HepG2 (cell line): Measurements from ENCODE around the gene HHEX.

ENCODE experiments used
- CHCHD3 ChIP-seq: sonication (generic); formaldehyde crosslinking; IDR thresholded peaks from 2 replicates; pipeline ENCODE4 v1.8.0; 2022; ENCODE audit warnings: mild to moderate bottlenecking, missing genetic modification reagents, moderate library complexity
- CTCF ChIP-seq: sonication (generic); formaldehyde crosslinking; IDR thresholded peaks from 2 replicates; pipeline ENCODE4 v1.5.0; 2020; ENCODE audit warnings: mild to moderate bottlenecking, missing genetic modification reagents, moderate library complexity
- ETS1 ChIP-seq: sonication (generic); formaldehyde crosslinking; IDR thresholded peaks from 2 replicates; pipeline ENCODE4 v1.4.0; 2020; ENCODE audit warnings: missing genetic modification reagents
- NPAS2 ChIP-seq: sonication (generic); formaldehyde crosslinking; IDR thresholded peaks from 2 replicates; pipeline ENCODE4 v1.8.0; 2022; ENCODE audit warnings: mild to moderate bottlenecking, missing genetic modification reagents, borderline replicate concordance
- STAT5B ChIP-seq: sonication (generic); formaldehyde crosslinking; IDR thresholded peaks from 2 replicates; pipeline ENCODE4 v1.4.0; 2020; ENCODE audit warnings: missing genetic modification reagents
- ZNF543 ChIP-seq: sonication (generic); formaldehyde crosslinking; IDR thresholded peaks from 2 replicates; pipeline ENCODE4 v1.4.0; 2020; ENCODE audit warnings: mild to moderate bottlenecking, missing genetic modification reagents

- TF ChIP-seq STAT5B (CRISPR knock-in tag) (no peak), CTCF (CRISPR knock-in tag) (no peak), CHCHD3 (CRISPR knock-in tag) (no peak), NPAS2 (no peak), ETS1 (no peak), ZNF543 (CRISPR knock-in tag) (no peak)
These were observed 40.1 kb downstream of the HHEX start for GRCh38 chr10:92729886-92730285.
